Ureter (tissue), 1 donor: ENCODE results near the gene B4GALT1. TPM values are rescaled to one million over a fixed set of nuclear protein-coding genes. Genes with fewer than 3 reads are reported as not detected.
"Not testable (repeated sequence)": the region's sequence is repeated elsewhere in the genome, so short reads cannot be mapped to it uniquely, and the experiment has no call there.

ENCODE experiments used
- DNase-seq: peaks from one replicate; pipeline ENCODE4 v3.0.0-alpha.2; 2020; ENCODE audit warnings: low spot score
- total RNA-seq: library from RNA; stranded (reverse); gene quantifications from one replicate; pipeline ENCODE4 v1.2.4, GENCODE V29; 2023
- donor health status: DM: yes; HTN: yes; CAD: no.

B4GALT1 gene
- total RNA-seq, 1 donor from 2014 or later = 107 TPM

GRCh38 chr9:33103501-33104281 is 63.4 kb downstream of the B4GALT1 start:
- DNase-seq = peak; percentile 32

GRCh38 chr9:33102551-33103210 is 64.5 kb downstream of the B4GALT1 start:
- DNase-seq = peak; percentile 23

- peak; percentile 23 for DNase-seq
These were observed 65.8 kb downstream of the B4GALT1 start for GRCh38 chr9:33101104-33101951.

GRCh38 chr9:33099754-33100153 is 67.4 kb downstream of the B4GALT1 start:
- peak; percentile 34 for DNase-seq

- no peak for DNase-seq
These were observed 69.9 kb downstream of the B4GALT1 start for GRCh38 chr9:33097192-33097591.

GRCh38 chr9:33092634-33093033 is 74.5 kb downstream of the B4GALT1 start:
- no peak for DNase-seq

- not testable (repeated sequence) for DNase-seq
These were observed 81.5 kb downstream of the B4GALT1 start for GRCh38 chr9:33085672-33086071.

- no peak for DNase-seq
These were observed 84.4 kb downstream of the B4GALT1 start for GRCh38 chr9:33082538-33083326.

GRCh38 chr9:33082128-33082527 is 85.0 kb downstream of the B4GALT1 start:
- DNase-seq = no peak

- DNase-seq = peak; percentile 73
These were observed 85.8 kb downstream of the B4GALT1 start for GRCh38 chr9:33081128-33081851.

- no peak for DNase-seq
These were observed 86.6 kb downstream of the B4GALT1 start for GRCh38 chr9:33080534-33080933.

GRCh38 chr9:33076046-33077004 is 90.8 kb downstream of the B4GALT1 start, which contains the start of gene SMU1:
Gene SMU1, minus strand, starts transcription at chr9:33076674. Its CDS starts 66 bp downstream, at chr9:33076608.
- peak; percentile 97 for DNase-seq

GRCh38 chr9:33068991-33069390 is 98.1 kb downstream of the B4GALT1 start:
- no peak for DNase-seq

- no peak for DNase-seq
These were observed 101.7 kb downstream of the B4GALT1 start for GRCh38 chr9:33065157-33066076.
